T-cell (primary cell): ENCODE measurements around the gene SSBP3. TPM values are rescaled to one million over a fixed set of nuclear protein-coding genes. Genes with fewer than 3 reads are reported as not detected.

Experiments used
- ATAC-seq, 4 experiments: fragments of 200-7000 bp in 3 of 4; fragments of 150-1000 bp in 1 of 4; cut with Tn5 transposase; replicated peaks in 1 of 4; 1 replicate in 3 of 4; 2 replicates in 1 of 4; pipeline ENCODE4 v1.10.0; 2021; ENCODE audit warnings: moderate library complexity in 3 of 4, mild to moderate bottlenecking in 2 of 4, moderate number of reproducible peaks in 1 of 4
- CTCF ChIA-PET, 2 donors: fragments of 300-600 bp; sonication (Branson Sonifier 250); formaldehyde crosslinking; loops; one replicate each; lab custom pipeline; 2022; ENCODE audit warnings: antibody characterized with exemption in 2 of 2; lab: Charles Lee
- POLR2A ChIA-PET, 2 donors: fragments of 300-600 bp; sonication (Branson Sonifier 250); formaldehyde crosslinking; loops; one replicate each; lab custom pipeline; 2022; ENCODE audit warnings: antibody characterized with exemption in 2 of 2; lab: Charles Lee
- DNase-seq, 35 experiments: peaks; one replicate each; pipeline versions ENCODE4 v3.0.0 to v3.0.0-alpha.2; 2013 to 2023
- H3K27ac ChIP-seq: one replicate; pipeline ENCODE4 v1.5.1; 2013; ENCODE audit warnings: low read length
- H3K27me3 ChIP-seq, 2 experiments: replicated peaks in 1 of 2; 1 replicate in 1 of 2; 2 replicates in 1 of 2; pipeline versions ENCODE4 v1.6.1 to v1.7.0; 2013; ENCODE audit warnings: low read length in 1 of 2, mixed read lengths in 1 of 2; ENCODE audit not compliant: control insufficient read depth in 2 of 2, insufficient read depth in 2 of 2; ENCODE audit errors: extremely low read depth in 1 of 2
- H3K36me3 ChIP-seq, 2 donors: 1 replicate in 1 of 2; 2 replicates in 1 of 2; pipeline versions ENCODE4 v1.6.1 to v1.7.0; 2013; ENCODE audit warnings: low read length in 1 of 2; ENCODE audit not compliant: control insufficient read depth in 2 of 2, insufficient read depth in 1 of 2; ENCODE audit errors: extremely low read depth in 1 of 2
- H3K4me1 ChIP-seq, 2 experiments: 1 replicate in 1 of 2; 2 replicates in 1 of 2; pipeline versions ENCODE4 v1.6.1 to v1.7.0; 2013; ENCODE audit warnings: low read length in 2 of 2, mixed read lengths in 1 of 2; ENCODE audit not compliant: insufficient read depth in 2 of 2, control insufficient read depth in 1 of 2; ENCODE audit errors: extremely low read depth in 1 of 2
- H3K4me3 ChIP-seq, 2 donors: 1 replicate in 1 of 2; 2 replicates in 1 of 2; pipeline versions ENCODE4 v1.5.1 to v1.7.0; 2013; ENCODE audit warnings: mild to moderate bottlenecking in 2 of 2, low read length in 1 of 2, moderate library complexity in 1 of 2; ENCODE audit not compliant: control insufficient read depth in 1 of 2; ENCODE audit errors: extremely low read depth in 1 of 2
- H3K9me3 ChIP-seq: 2 replicates; pipeline ENCODE4 v1.7.0; 2013
- H3K27ac Mint-ChIP-seq, 2 donors: one replicate each; pipeline ENCODE4 v1.8.0; 2020 to 2021; ENCODE audit warnings: mild to moderate bottlenecking in 2 of 2, mixed read lengths in 2 of 2
- H3K27me3 Mint-ChIP-seq, 2 donors: one replicate each; pipeline ENCODE4 v1.8.0; 2021 to 2022; ENCODE audit warnings: mixed read lengths in 2 of 2
- H3K36me3 Mint-ChIP-seq: one replicate; pipeline ENCODE4 v1.8.0; 2021; ENCODE audit warnings: mixed read lengths
- H3K4me1 Mint-ChIP-seq, 3 donors: one replicate each; pipeline ENCODE4 v1.8.0; 2020 to 2022; ENCODE audit warnings: mixed read lengths in 3 of 3, mild to moderate bottlenecking in 1 of 3
- H3K4me3 Mint-ChIP-seq, 3 donors: one replicate each; pipeline ENCODE4 v1.8.0; 2020 to 2022; ENCODE audit warnings: mild to moderate bottlenecking in 3 of 3, mixed read lengths in 3 of 3, moderate library complexity in 3 of 3
- H3K9me3 Mint-ChIP-seq, 3 donors: one replicate each; pipeline ENCODE4 v1.8.0; 2020 to 2022; ENCODE audit warnings: mixed read lengths in 3 of 3
- WGBS: methylation state at CpG from one replicate; pipeline ENCODE4 v1.1.5; 2013; ENCODE audit warnings: missing lambda C conversion rate; ENCODE audit not compliant: insufficient coverage; 5-methylcytosine and 5-hydroxymethylcytosine counted together
- total RNA-seq, 35 experiments: library from RNA in 6 of 35; stranded (reverse) in 6 of 35; fragments of 120-200 nt in 1 of 35; gene quantifications; one replicate each; pipeline versions ENCODE4 v1.2.1 to v1.2.4 and lab custom pipeline; 2013 to 2026

SSBP3 gene
- total RNA-seq, 5 donors from 2014 or later (not counting 1 experiment from before 2014, with no cell fraction given) = 51.5 to 84.5 (median 69.2) TPM

DNA sequence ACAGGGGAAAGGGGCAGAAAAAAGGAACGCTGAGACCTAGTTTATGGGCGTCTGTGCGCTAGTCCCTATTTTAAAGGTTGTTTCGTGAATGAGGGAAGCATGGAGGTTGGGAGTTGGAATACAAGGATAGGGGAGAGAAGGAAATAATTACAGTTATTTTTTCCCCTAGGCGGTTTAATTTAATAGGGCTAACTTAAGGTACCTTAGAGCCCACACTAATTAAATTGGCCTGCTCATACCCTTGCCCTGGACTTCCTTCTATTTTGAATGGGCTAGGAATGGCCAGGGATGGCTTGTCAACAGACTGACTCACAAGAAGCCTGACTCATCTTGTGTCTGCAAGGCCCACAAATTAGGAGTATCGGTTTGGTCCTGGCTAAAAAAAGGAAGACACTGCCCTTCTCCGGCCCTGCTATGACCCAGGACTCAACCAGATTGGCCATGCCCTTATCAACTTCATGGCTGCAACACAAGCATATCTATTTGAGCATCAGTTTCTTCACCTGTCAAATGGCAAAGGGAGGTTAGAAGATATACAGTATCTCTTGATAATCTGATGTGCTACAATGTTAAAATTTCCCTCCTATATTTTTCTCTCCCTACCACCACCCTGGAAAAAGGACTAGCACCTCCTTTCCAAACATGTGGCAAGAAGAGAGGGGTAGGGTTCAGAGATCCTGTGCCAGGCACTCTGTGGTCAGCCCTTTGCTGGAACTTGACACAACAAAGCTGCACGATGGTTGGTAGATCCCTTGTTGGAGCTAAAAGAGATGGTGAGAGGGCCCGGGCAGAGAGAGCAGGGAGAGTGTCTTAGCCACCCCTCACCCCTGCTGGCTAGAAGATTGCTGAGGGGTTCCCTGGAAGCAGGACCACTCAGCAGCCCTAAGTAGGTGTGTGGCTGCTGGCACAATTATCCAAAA lies 2.2 kb upstream of the SSBP3 start:
- peak overlapping the region; percentile 86 to 97 for H3K27ac Mint-ChIP-seq
- ATAC-seq (no peak), DNase-seq (peak in 2 of 35 experiments; percentile 17 to 18)
- Histone ChIP-seq H3K27ac (peak overlapping the region; percentile 46), H3K4me1 (peaks cover 18 to 61% of the 10 kb centered on the region in 2 experiments), H3K27me3 (no peaks in the 10 kb centered on the region), H3K4me3 (peak overlapping the region; percentile 27 to 76), H3K36me3 (no peaks in the 10 kb centered on the region), H3K9me3 (no peaks in the 10 kb centered on the region)
- 86% methylated on average over 5 of the region's 9 CpGs for WGBS
- H3K4me3 Mint-ChIP-seq = peak overlapping the region; percentile 90 to 92 (median 91)
- no peaks in the 10 kb centered on the region for H3K9me3 Mint-ChIP-seq
- no peaks in the 10 kb centered on the region for H3K27me3 Mint-ChIP-seq
- H3K4me1 Mint-ChIP-seq = peaks cover 48 to 62% (median 58%) of the 10 kb centered on the region in 3 donors
- peaks cover 2% of the 10 kb centered on the region for H3K36me3 Mint-ChIP-seq
- ChIA-PET POLR2A (interaction anchor here in 1 of 2 donors (0.9 kb wide), 1 partner anchor 78 kb away, joined by 3 read pairs; no protein-coding TSS in a partner anchor), CTCF (interaction anchor here in 1 of 2 donors (0.6 to 2.5 kb wide), 6 partner anchors 71 to 290 kb away, joined by 3 to 35 read pairs (median 4); partner anchors contain the start of genes CYB5RL and MRPL37)

GRCh38 chr1:54407404-54408146 lies 1.4 kb upstream of the SSBP3 start:
- Histone ChIP-seq H3K36me3 (peaks cover 0 to 8% of the 10 kb centered on the region in 2 donors), H3K4me3 (peak overlapping the region; percentile 76 to 87), H3K27me3 (no peaks in the 10 kb centered on the region), H3K9me3 (no peaks in the 10 kb centered on the region), H3K27ac (peak overlapping the region; percentile 70), H3K4me1 (peaks cover 24 to 61% of the 10 kb centered on the region in 2 experiments)
- H3K4me3 Mint-ChIP-seq = peak overlapping the region; percentile 90 to 92 (median 91)
- peak overlapping the region; percentile 86 to 97 for H3K27ac Mint-ChIP-seq
- peaks cover 10% of the 10 kb centered on the region for H3K36me3 Mint-ChIP-seq
- H3K4me1 Mint-ChIP-seq = peaks cover 50 to 64% (median 60%) of the 10 kb centered on the region in 3 donors
- WGBS = no CpG with 5 or more reads among the region's 15 CpGs
- no peaks in the 10 kb centered on the region for H3K27me3 Mint-ChIP-seq
- CTCF ChIA-PET = interaction anchor here (0.5 to 2.5 kb wide), 14 partner anchors 27 to 691 kb away, joined by 3 to 35 read pairs (median 4); partner anchors contain the start of genes CYB5RL (in 1 of the 2) and MRPL37 (in 1 of the 2)
- peak in 34 of 35 experiments; percentile 28 to 89 (median 62) for DNase-seq
- POLR2A ChIA-PET = interaction anchor here (0.5 to 1.0 kb wide), 5 partner anchors 48 to 517 kb away, joined by 3 to 21 read pairs (median 5); no protein-coding TSS in a partner anchor
- no peaks in the 10 kb centered on the region for H3K9me3 Mint-ChIP-seq
- peak; percentile 18 to 54 (median 31) for ATAC-seq

GRCh38 chr1:54407154-54407403 lies 885 bp upstream of the SSBP3 start:
- H3K4me3 ChIP-seq = peak overlapping the region; percentile 76 to 87
- POLR2A ChIA-PET = interaction anchor here (0.5 to 1.0 kb wide), 5 partner anchors 48 to 517 kb away, joined by 3 to 21 read pairs (median 5); no protein-coding TSS in a partner anchor
- peak in 3 of 35 experiments; percentile 11 to 40 (median 18) for DNase-seq
- 1% methylated on average over 12 of the region's 12 CpGs for WGBS
- Mint-ChIP-seq H3K27ac (peak overlapping the region; percentile 86 to 97), H3K4me3 (peak overlapping the region; percentile 90 to 92 (median 91)), H3K4me1 (peaks cover 53 to 67% (median 65%) of the 10 kb centered on the region in 3 donors), H3K27me3 (no peaks in the 10 kb centered on the region), H3K9me3 (no peaks in the 10 kb centered on the region), H3K36me3 (peaks cover 14% of the 10 kb centered on the region)
- peaks cover 0 to 11% of the 10 kb centered on the region in 2 donors for H3K36me3 ChIP-seq
- peak in 1 of 4 experiments; percentile 2 for ATAC-seq
- CTCF ChIA-PET = interaction anchor here (0.5 to 2.5 kb wide), 12 partner anchors 27 to 691 kb away, joined by 3 to 35 read pairs (median 4); partner anchors contain the start of genes CYB5RL (in 1 of the 2) and MRPL37 (in 1 of the 2)
- peaks cover 28 to 65% of the 10 kb centered on the region in 2 experiments for H3K4me1 ChIP-seq
- peak overlapping the region; percentile 70 for H3K27ac ChIP-seq
- no peaks in the 10 kb centered on the region for H3K9me3 ChIP-seq
- no peaks in the 10 kb centered on the region for H3K27me3 ChIP-seq

DNA sequence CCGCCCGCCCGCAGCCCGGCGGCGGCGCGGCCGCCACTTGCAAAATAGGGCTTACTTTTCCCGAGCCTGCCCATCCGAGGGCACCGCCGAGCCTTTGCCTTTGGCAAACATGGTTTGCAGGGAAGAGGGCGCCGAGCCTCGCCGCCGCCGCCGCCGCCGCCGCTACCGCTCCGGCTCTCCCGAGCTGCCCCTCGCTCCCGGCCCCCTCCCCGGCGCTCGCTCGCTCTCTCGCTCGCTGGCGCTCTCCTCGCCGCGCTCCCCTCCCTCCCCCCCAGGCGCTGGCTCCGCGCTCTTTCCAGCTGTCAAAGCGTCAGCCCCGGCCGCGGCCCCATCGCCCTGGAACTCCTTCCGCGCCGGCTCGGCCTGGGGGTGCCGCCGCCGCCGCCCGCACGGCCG lies 298 bp downstream of the SSBP3 start:
- H3K4me1 Mint-ChIP-seq = peaks cover 65 to 79% (median 76%) of the 10 kb centered on the region in 3 donors
- WGBS = 0% methylated on average over 54 of the region's 57 CpGs

DNA sequence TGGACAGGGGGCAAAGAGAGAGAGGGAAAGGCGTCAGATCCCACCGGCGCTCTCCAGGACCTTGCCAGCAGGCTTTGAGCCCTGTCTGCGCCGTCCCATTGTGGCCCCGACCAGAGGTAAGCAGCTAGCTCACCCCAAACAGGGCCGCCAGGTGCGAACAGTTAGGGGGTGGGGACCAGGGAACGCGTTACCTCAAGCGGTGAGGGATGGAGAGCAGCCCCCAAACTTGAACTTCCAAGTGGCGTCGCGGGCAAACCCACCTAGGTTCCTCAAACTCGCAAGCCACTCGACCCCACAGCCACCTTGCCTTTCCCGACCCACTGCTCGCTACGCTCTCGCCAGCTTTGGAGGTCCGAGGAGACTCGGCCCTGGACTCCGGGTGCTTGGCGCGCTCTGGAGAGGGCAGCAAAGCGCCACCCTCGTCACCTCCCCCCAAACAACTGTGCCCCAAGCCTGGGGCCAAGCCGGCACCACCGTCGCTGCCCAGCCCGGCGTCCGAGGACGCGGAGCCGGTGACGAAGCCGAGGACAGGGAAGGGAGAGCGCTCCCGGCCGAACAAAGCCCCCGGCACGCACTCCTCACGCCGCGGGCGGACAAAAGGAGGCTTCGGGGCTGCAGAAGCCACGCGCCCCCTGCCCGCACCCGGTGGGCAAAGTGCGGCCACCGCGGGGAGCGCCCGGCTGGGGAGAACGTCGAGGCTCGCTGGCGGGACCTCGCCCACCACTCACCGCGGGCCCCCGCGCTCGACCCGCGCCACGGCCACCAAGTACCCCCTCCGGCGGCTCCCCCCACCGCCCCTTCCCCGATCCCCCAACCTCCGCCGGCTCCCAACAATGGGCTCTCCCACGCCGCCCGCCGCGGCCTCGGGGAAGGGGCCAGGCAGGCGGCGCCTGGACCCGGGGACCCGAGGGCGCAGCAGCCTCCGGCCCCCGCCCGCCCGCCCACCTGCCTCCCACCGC lies 976 bp downstream of the SSBP3 start:
- ChIA-PET CTCF (interaction anchor here in 1 of 2 donors (2.5 kb wide), 1 partner anchor 83 kb away, joined by 35 read pairs; no protein-coding TSS in a partner anchor), POLR2A (no interaction called here)
- Mint-ChIP-seq H3K4me3 (peak overlapping the region; percentile 84 to 87 (median 84)), H3K9me3 (no peaks in the 10 kb centered on the region), H3K27me3 (no peaks in the 10 kb centered on the region), H3K4me1 (peaks cover 70 to 79% (median 78%) of the 10 kb centered on the region in 3 donors), H3K27ac (peak overlapping the region; percentile 67 to 85), H3K36me3 (peaks cover 33% of the 10 kb centered on the region)
- ATAC-seq (no peak), DNase-seq (peak in 14 of 35 experiments; percentile 9 to 35 (median 15))
- H3K27me3 ChIP-seq = no peaks in the 10 kb centered on the region
- peak overlapping the region; percentile 65 to 79 for H3K4me3 ChIP-seq
- 4% methylated on average over 54 of the region's 92 CpGs for WGBS
- H3K4me1 ChIP-seq = peaks cover 32 to 78% of the 10 kb centered on the region in 2 experiments
- no peak overlapping the region for H3K27ac ChIP-seq
- H3K9me3 ChIP-seq = no peaks in the 10 kb centered on the region
- peaks cover 0 to 25% of the 10 kb centered on the region in 2 donors for H3K36me3 ChIP-seq

More for the DNA sequence above, 298 bp downstream of the SSBP3 start:
- DNase-seq (no peak), ATAC-seq (no peak)
- peaks cover 30 to 75% of the 10 kb centered on the region in 2 experiments for H3K4me1 ChIP-seq
- H3K9me3 Mint-ChIP-seq = no peaks in the 10 kb centered on the region
- ChIA-PET CTCF (interaction anchor here in 1 of 2 donors (0.6 to 2.5 kb wide), 6 partner anchors 54 to 389 kb away, joined by 3 to 35 read pairs (median 4); no protein-coding TSS in a partner anchor), POLR2A (interaction anchor here (0.6 to 0.7 kb wide), 2 partner anchors 81 to 1173 kb away, joined by 3 read pairs; no protein-coding TSS in a partner anchor)
- no peaks in the 10 kb centered on the region for H3K9me3 ChIP-seq
- no peak overlapping the region for H3K27ac Mint-ChIP-seq
- no peaks in the 10 kb centered on the region for H3K27me3 ChIP-seq
- H3K4me3 ChIP-seq = peak overlapping the region in 1 of 2 donors; percentile 65
- H3K36me3 ChIP-seq = peaks cover 0 to 23% of the 10 kb centered on the region in 2 donors
- peaks cover 26% of the 10 kb centered on the region for H3K36me3 Mint-ChIP-seq
- H3K27me3 Mint-ChIP-seq = no peaks in the 10 kb centered on the region
- H3K4me3 Mint-ChIP-seq = peak overlapping the region; percentile 25 to 90 (median 70)
- H3K27ac ChIP-seq = no peak overlapping the region
